Esophagus muscularis mucosa (tissue), 4 donors: ENCODE measurements around the gene ZNF526. TPM values are rescaled to one million over a fixed set of nuclear protein-coding genes. Genes with fewer than 3 reads are reported as not detected.
A peak's percentile ranks its signal among the peaks of the same experiment; 100 is the strongest.

Experiments
- DNase-seq: peaks from one replicate; pipeline ENCODE4 v3.0.0-alpha.2; 2017; ENCODE audit errors: extremely low spot score
- H3K27ac ChIP-seq, 4 donors: fragments of 200-600 bp; sonication (generic); replicated peaks in 1 of 4; 1 replicate in 3 of 4; 2 replicates in 1 of 4; pipeline ENCODE4 v1.5.1; 2016 to 2019; ENCODE audit warnings: mild to moderate bottlenecking in 1 of 4
- H3K27me3 ChIP-seq, 4 donors: fragments of 200-600 bp; sonication (generic); one replicate each; pipeline versions ENCODE4 v1.5.1 to v1.6.0; 2016 to 2019
- H3K36me3 ChIP-seq, 4 donors: fragments of 200-600 bp; sonication (generic); one replicate each; pipeline ENCODE4 v1.5.1; 2016 to 2019
- H3K4me1 ChIP-seq, 4 donors: fragments of 200-600 bp; sonication (generic); one replicate each; pipeline ENCODE4 v1.5.1; 2016 to 2019
- H3K4me3 ChIP-seq, 4 donors: fragments of 200-600 bp; sonication (generic); 1 replicate in 2 of 4; 2 replicates in 2 of 4; pipeline ENCODE4 v1.5.1; 2016 to 2019; ENCODE audit warnings: mild to moderate bottlenecking in 4 of 4, moderate library complexity in 1 of 4
- H3K9me3 ChIP-seq, 4 donors: fragments of 200-600 bp; sonication (generic); 1 replicate in 3 of 4; 2 replicates in 1 of 4; pipeline ENCODE4 v1.5.1; 2016 to 2019
- CTCF ChIP-seq, 3 experiments: fragments of 200-600 bp in 2 of 3; fragments of 450-650 bp in 1 of 3; sonication (generic) in 2 of 3; IDR thresholded peaks; one replicate each; pipeline ENCODE4 v1.5.1; 2017 to 2019; ENCODE audit warnings: antibody characterized with exemption in 3 of 3, mild to moderate bottlenecking in 2 of 3, moderate library complexity in 1 of 3
- EP300 ChIP-seq: sonication (generic); formaldehyde crosslinking; IDR thresholded peaks from one replicate; pipeline ENCODE4 v1.6.1; 2017; ENCODE audit warnings: antibody characterized with exemption
- POLR2A ChIP-seq: fragments of 450-650 bp; IDR thresholded peaks from one replicate; pipeline ENCODE4 v1.6.1; 2017; ENCODE audit warnings: antibody characterized with exemption, moderate library complexity, mild to moderate bottlenecking, low read depth
- POLR2AphosphoS5 ChIP-seq, 2 donors: sonication (generic); formaldehyde crosslinking; IDR thresholded peaks; one replicate each; pipeline ENCODE4 v1.6.1; 2017; ENCODE audit warnings: antibody characterized with exemption in 2 of 2
- WGBS: methylation state at CpG from one replicate; pipeline ENCODE4 v1.1.5; 2018; 5-methylcytosine and 5-hydroxymethylcytosine counted together
- intact Hi-C: fragments of 100-400 bp; cut with DNase I; formaldehyde crosslinking; loops from one replicate; pipeline ENCODE4 v1.15.1; 2023
- total RNA-seq, 4 donors: library from RNA; depleted of rRNA; stranded (reverse); fragments of >200 nt; gene quantifications; one replicate each; pipeline versions ENCODE4 v1.1.0 to v1.2.1, GENCODE V29; 2016

ZNF526 gene
- total RNA-seq, 4 donors from 2014 or later, result 4.3 to 8.6 (median 7.1) TPM

DNA sequence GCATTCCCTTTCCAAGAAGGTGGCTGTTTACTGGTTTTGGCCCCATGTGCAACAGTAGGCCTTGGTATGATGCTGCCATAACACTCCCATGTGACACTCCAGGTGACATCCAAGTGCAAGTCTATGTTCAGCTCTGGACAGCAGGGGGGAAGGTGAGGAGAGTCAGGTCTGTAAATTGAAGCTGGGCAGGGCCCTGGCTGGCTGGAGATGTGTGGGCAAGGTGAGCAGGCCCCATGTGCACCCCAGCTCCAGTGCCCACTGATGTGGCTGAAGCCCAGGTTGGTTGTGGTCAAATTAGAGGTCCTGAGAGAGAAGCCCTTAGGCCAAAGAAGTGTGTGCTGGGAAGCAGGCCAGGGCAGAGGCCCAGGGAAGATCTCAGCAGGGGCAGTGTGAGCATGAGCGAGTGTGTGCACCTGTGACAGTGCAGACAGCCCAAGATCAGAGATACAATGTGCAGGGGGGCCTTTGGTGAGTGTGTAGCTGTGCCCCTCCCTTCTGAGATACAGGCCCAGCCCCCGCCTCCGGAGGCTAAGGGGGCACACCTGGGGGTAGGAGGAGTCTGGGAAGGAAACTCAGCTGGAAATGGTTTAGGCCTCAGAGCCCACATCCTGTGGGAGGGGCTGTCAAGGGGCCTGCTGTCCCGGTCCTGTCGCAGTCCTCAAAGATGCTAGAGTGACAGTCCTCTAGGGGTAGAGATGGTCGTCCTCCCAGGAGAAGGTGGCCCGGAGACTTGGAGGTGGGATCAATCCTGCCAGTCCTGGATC lies 21.3 kb upstream of the ZNF526 start:
- intact Hi-C loops, result no loop called here
- peak overlapping the region in 3 of 4 donors; percentile 27 to 40 (median 28) for H3K27ac ChIP-seq
- H3K27me3 ChIP-seq, result no peaks in the 10 kb centered on the region
- WGBS, result 67% methylated on average over 3 of the region's 7 CpGs
- H3K4me3 ChIP-seq, result peak overlapping the region in 2 of 4 donors; percentile 18 to 21
- H3K9me3 ChIP-seq, result no peaks in the 10 kb centered on the region
- peaks cover 28 to 72% (median 60%) of the 10 kb centered on the region in 4 donors for H3K36me3 ChIP-seq
- peaks cover 8 to 26% (median 17%) of the 10 kb centered on the region in 4 donors for H3K4me1 ChIP-seq
- no peak for DNase-seq
- TF ChIP-seq CTCF (IDR thresholded peaks at IDR 0.05), result no peak
- no peak for TF ChIP-seq EP300
- TF ChIP-seq POLR2A, result no peak
- TF ChIP-seq POLR2AphosphoS5 (IDR thresholded peaks at IDR 0.05), result no peak

DNA sequence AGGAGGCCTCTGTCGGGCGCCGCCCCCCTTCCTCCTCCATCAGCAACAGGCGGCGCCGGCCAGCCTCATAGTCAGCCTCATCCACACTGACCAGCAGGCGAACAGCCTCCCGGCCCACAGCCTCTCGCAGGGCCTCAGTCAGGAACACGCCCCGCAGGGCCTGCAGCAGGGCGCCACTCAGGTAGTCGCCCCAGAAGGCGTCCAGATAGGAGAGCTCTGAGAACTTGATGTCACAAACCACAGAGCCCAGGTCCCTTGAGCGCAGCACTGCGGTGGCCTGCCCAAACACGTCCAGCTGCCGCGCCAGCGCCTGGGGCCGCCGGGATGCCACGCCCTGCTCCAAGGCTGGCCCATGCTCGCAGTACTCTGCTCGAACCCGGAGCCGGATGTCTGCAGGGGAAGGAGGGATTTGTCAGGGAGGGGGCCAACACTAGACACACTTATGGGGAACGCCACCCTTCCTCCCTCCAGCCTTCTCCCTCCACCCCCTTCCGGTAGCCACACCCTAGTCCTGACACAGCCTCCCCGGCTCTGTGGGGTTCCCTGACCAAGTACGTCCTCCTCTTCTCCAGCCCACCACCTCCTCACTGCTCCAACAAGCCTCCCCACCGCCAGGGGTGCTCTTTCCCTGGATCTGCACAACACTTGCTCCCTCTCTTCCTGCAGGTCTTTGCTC lies 20.5 kb upstream of the ZNF526 start:
- DNase-seq, result no peak
- Histone ChIP-seq H3K36me3 (peaks cover 34 to 79% (median 67%) of the 10 kb centered on the region in 4 donors), H3K9me3 (no peaks in the 10 kb centered on the region), H3K27ac (peak overlapping the region in 3 of 4 donors; percentile 27 to 40 (median 28)), H3K4me3 (peak overlapping the region in 2 of 4 donors; percentile 18 to 21), H3K27me3 (no peaks in the 10 kb centered on the region), H3K4me1 (peaks cover 8 to 26% (median 17%) of the 10 kb centered on the region in 4 donors)
- intact Hi-C loops, result no loop called here
- 83% methylated on average over 9 of the region's 32 CpGs for WGBS
- no peak for TF ChIP-seq POLR2A
- TF ChIP-seq POLR2AphosphoS5 (IDR thresholded peaks at IDR 0.05), result no peak
- no peak for TF ChIP-seq CTCF (IDR thresholded peaks at IDR 0.05)
- no peak for TF ChIP-seq EP300

DNA sequence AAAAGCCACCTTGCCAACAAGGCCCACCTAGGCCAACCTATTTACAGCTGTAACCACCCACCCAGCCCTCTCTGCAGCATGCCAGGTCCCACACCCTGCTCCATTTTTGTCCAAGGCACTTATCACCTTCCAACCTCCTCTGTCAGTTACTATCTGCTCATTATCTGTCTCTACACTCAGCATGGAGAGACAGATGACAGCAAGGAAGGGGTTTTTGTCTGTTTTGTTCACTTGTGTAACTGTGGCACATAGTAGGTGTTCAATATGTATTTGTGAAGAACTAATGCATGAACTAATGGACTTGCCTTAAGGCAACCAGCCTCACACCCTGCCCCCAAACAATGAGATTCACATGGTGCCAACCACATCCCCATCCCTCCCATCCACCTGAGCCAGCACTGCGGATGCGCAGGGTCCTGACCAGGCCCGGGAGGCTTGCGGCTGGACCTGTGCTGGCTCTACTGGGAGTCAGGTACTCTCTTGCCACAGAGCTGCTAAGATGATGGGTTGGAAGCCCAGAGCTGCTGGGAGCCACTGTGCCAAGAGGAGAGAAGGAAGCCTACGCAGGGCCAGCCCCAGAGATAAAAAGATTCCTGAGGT lies 19.9 kb upstream of the ZNF526 start:
- intact Hi-C loops, result no loop called here
- WGBS, result 95% methylated on average over 5 of the region's 5 CpGs
- Histone ChIP-seq H3K27ac (no peak overlapping the region), H3K36me3 (peaks cover 35 to 86% (median 73%) of the 10 kb centered on the region in 4 donors), H3K9me3 (no peaks in the 10 kb centered on the region), H3K4me3 (no peak overlapping the region), H3K27me3 (no peaks in the 10 kb centered on the region), H3K4me1 (peaks cover 8 to 26% (median 17%) of the 10 kb centered on the region in 4 donors)
- no peak for TF ChIP-seq POLR2A
- TF ChIP-seq POLR2AphosphoS5 (IDR thresholded peaks at IDR 0.05), result no peak
- TF ChIP-seq EP300, result no peak
- TF ChIP-seq CTCF (IDR thresholded peaks at IDR 0.05), result no peak
- no peak for DNase-seq

DNA sequence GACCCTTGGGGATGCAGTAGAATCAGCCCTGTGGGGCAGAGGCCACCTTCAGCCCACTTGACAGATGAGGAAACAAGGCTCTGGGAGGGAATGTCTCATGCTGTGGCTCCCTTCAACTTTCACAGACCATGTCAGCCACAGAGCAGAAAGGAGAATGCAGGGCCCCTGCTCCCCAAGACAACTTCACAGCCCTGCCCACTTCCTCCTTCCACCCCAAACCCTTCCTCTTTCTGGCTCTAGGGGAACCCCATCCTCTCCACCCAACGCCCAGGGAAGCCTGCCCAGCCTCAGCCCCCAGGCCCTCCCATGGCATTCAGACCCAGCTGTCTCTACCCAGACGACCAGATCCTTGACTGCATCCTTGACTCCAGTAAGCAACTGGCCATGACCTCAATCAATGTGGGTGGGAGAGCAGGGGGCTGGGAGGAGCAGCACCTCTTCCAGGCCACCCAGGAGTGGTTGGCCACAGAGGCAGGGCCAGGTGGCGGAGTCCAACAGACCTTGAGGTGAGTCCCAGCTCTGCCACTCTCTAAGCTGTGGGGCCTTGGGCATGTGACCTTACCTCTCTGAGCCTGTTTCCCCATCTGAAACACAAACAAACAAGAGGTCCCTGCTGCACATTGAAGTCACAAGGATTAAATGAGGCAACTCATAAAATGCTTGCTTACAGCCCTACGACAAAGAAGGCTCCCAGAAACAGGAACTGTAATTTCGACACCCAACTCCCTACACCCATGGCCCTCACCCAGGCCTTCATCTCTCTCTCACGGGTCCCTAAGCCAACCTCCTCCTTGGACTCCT lies 18.4 kb upstream of the ZNF526 start:
- H3K4me1 ChIP-seq, result peaks cover 8 to 26% (median 17%) of the 10 kb centered on the region in 4 donors
- H3K27me3 ChIP-seq, result no peaks in the 10 kb centered on the region
- no peaks in the 10 kb centered on the region for H3K9me3 ChIP-seq
- WGBS, result 69% methylated on average over 5 of the region's 6 CpGs
- intact Hi-C loops, result no loop called here
- TF ChIP-seq POLR2A (no peak), CTCF (IDR thresholded peaks at IDR 0.05) (no peak), EP300 (no peak), POLR2AphosphoS5 (IDR thresholded peaks at IDR 0.05) (no peak)
- no peak for DNase-seq
- no peak overlapping the region for H3K4me3 ChIP-seq
- peaks cover 43 to 100% (median 86%) of the 10 kb centered on the region in 4 donors for H3K36me3 ChIP-seq
- peak overlapping the region in 3 of 4 donors; percentile 44 to 50 (median 48) for H3K27ac ChIP-seq
